GM21723 (cell line): ENCODE results near the gene CPA2.
"Not testable (repeated sequence)": the region's sequence is repeated elsewhere in the genome, so short reads cannot be mapped to it uniquely, and the experiment has no call there.

Experiments used
- ATAC-seq: cut with Tn5 transposase; IDR thresholded peaks from one replicate; pipeline ENCODE4 v1.9.1; 2021; ENCODE audit warnings: mild to moderate bottlenecking, moderate library complexity; ENCODE audit not compliant: unreplicated experiment

The CPA2 gene

GRCh38 chr7:130304878-130305277 lies 38.2 kb downstream of the CPA2 start:
- ATAC-seq = no peak

DNA sequence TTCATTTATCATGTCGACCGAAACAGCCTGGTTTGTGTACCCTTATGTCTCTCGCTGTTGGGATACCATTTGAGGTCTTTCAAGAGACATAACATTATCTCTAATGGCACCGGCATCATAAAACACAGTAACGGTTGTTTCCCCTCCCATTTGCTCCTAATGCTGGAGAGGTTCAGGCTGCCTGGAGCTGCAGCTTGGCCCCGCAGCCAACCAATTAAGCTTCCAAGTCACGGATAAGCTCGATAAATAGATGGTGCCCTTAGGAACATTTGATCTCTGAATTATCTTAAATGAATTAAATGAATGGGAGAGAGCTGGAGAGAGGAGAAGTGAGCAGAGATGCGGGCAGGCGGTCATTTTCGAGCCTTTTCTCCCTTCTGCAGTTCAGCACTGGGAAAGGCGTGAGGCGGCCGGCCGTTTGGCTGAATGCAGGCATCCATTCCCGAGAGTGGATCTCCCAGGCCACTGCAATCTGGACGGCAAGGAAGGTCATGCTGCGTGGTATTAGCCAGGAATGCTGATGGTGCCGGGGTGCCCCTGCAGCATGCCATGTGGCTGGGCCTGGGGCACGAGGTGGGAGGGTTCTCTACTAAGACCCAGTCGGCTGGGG lies 38.9 kb downstream of the CPA2 start:
- no peak for ATAC-seq

GRCh38 chr7:130309986-130310385 lies 43.3 kb downstream of the CPA2 start:
- ATAC-seq = no peak

DNA sequence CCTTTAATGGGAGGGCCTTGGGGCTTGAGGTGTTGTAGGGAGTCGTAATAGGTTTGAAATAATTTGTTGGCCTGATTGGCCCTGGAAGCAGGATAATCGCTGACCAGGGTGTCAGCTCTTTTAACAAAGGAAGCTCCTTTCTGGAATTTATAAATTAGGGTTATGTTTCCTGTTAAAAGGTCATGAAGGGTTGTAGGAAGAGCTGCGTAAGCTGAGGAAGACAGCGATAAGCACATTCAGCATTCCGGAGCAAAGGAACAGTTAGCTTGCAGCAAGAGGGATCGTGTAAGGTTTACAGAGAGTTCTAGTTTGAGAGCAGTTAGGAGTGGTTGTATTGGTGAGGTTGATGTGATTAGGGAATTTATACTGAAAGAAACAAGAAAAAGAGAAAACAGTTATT lies 47.6 kb downstream of the CPA2 start:
- ATAC-seq = no peak

GRCh38 chr7:130319541-130319940 lies 52.9 kb downstream of the CPA2 start:
- no peak for ATAC-seq

DNA sequence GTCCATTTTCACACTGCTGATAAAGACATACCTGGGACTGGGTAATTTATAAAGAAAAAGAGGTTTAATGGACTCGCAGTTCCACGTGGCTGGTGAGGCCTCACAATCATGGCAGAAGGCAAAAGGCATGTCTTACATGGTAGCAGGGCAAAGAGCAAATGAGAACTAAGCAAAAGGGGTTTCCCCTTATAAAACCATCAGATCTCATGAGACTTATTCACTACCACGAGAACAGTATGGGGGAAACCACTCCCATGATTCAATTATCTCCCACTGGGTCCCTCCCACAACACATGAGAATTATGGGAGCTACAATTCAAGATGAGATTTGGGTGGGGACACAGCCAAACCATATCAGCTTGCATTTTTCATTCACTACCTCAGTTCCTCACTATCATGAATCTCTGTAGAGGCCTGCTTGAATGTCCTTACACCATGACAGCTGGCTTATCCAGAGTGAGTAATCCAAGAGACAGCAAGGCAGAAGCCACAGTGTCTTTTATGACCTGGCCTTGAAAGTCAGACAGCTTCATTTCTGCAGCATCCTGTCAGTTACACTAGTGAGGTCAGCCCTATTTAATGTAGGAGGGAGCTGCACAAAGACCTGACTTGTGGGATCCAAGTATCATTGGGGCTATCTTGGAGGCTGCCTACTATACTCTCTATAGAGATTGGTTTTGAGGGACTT lies 55.0 kb downstream of the CPA2 start:
- ATAC-seq = not testable (repeated sequence)

DNA sequence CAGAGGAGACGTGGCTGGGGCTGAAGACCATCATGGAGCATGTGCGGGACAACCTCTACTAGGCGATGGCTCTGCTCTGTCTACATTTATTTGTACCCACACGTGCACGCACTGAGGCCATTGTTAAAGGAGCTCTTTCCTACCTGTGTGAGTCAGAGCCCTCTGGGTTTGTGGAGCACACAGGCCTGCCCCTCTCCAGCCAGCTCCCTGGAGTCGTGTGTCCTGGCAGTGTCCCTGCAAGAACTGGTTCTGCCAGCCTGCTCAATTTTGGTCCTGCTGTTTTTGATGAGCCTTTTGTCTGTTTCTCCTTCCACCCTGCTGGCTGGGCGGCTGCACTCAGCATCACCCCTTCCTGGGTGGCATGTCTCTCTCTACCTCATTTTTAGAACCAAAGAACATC lies 56.0 kb downstream of the CPA2 start:
- no peak for ATAC-seq

- ATAC-seq = no peak
Measured at GRCh38 chr7:130324306-130324943, 57.8 kb downstream of the CPA2 start.

DNA sequence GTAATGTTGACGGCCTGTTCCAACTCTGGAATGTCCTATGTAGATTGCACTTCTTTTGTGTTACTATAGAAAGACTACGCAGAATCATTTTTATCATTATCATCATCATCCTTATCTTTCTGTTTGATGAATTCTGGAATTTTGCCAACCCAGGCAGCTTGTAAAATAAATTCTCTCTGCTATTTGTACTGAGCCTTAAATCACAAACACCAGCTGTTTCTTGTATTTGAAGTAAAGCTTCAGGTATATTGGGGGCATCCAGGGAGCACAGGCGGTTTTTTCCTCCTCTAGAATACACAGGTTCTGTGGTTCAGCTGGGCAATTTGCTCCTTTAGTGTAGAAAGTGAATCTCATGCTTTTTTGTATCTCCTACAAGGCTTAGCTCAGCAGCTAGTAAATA lies 63.0 kb downstream of the CPA2 start:
- no peak for ATAC-seq

DNA sequence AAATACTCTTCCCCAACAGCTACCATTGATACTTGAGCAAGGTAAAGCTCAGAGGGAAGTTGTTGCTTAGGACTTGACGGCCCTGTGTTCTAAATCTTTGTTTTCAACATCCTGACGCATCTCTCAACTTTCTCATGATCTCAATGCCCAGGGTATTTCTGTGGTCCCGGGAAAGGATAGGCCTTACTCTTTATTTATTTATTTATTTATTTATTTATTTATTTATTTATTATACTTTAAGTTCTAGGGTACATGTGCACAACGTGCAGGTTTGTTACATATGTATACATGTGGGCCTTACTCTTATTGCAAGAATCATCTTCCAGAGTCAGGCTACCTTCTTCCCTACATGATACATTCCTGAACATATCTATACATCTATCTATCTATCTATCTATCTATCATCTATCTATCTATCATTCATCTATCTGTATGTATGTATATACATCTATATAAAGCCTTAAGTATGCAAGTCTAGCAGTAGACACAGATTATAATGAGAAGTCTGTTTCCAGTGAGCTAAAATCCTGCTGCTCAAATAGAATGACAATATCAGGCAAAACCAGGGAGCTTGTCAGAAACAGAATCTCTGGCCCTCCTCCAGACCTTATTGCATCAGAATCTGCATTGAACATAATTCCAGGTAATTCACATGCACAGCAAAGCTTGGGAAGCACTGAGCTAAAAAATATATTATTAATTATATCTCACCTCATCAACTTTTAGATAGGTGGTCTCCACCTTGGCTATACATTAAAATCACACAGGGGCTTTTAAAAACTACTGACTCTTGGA lies 65.8 kb downstream of the CPA2 start:
- ATAC-seq = no peak

DNA sequence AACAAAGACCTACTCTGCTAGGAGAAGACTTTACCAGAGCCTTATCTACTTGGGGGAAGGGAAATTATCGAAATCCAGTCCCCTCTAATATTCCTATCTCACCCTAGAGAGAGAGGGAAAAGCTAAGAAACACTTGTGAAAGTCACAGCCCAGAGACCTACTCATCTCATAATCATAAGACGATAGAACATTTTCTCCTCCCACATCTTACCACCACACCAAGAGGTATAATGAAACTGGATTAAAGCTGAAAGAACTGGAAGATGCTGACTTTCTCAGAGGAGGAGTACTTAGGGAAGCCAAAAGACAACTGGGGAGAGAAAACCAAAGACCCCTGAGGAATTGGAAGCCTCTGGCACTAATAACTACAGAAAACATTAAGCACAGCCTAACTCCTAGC lies 67.2 kb downstream of the CPA2 start:
- no peak for ATAC-seq

- no peak for ATAC-seq
Measured at GRCh38 chr7:130334274-130334673, 67.6 kb downstream of the CPA2 start.

- no peak for ATAC-seq
Measured at GRCh38 chr7:130337410-130337971, 70.8 kb downstream of the CPA2 start.

GRCh38 chr7:130338233-130338632 lies 71.6 kb downstream of the CPA2 start:
- ATAC-seq = no peak
